HG03521 (cell line): ENCODE data around the gene AP1M1.
"Not testable (repeated sequence)": the region's sequence is repeated elsewhere in the genome, so short reads cannot be mapped to it uniquely, and the experiment has no call there.

Source experiments
- ATAC-seq: cut with Tn5 transposase; IDR thresholded peaks from one replicate; pipeline ENCODE4 v1.9.1; 2021; ENCODE audit warnings: mild to moderate bottlenecking, moderate library complexity; ENCODE audit not compliant: unreplicated experiment

AP1M1 gene

GRCh38 chr19:16260812-16261161, 63.1 kb downstream of the AP1M1 start:
- no peak for ATAC-seq

GRCh38 chr19:16261584-16262368, 64.1 kb downstream of the AP1M1 start:
- no peak for ATAC-seq

- ATAC-seq: no peak
These were observed 64.9 kb downstream of the AP1M1 start for GRCh38 chr19:16262618-16263017.

DNA sequence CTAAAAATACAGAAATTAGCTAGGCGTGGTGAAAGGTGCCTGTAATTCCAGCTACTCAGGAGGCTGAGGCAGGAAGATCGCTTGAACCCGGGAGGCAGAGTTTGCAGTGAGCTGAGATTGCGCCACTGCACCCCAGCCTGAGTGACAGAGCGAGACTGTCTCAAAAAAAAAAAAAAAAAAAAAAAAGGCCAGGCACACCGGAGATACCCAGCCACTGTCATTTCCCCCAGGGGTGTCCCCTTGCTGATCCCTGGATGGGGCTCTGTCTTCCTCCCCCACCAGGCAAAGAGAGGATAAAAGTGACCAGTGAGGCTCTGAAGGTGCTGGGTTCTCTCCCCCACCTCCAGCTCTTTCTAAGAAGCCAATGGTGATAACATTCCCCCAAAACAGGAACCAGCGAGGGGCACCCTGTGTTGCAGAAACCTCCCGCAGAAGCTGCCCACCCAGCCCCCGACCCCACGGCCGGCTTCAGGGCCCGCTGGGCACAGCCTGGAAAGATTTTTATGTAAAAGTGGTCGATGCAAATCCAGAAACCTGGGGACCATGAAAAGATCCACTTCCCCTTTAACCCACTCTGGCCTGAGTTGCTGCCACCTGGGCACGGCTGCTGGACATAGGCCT, 65.5 kb downstream of the AP1M1 start:
- ATAC-seq: no peak

- no peak for ATAC-seq
These were observed 67.5 kb downstream of the AP1M1 start for GRCh38 chr19:16265205-16265604.

DNA sequence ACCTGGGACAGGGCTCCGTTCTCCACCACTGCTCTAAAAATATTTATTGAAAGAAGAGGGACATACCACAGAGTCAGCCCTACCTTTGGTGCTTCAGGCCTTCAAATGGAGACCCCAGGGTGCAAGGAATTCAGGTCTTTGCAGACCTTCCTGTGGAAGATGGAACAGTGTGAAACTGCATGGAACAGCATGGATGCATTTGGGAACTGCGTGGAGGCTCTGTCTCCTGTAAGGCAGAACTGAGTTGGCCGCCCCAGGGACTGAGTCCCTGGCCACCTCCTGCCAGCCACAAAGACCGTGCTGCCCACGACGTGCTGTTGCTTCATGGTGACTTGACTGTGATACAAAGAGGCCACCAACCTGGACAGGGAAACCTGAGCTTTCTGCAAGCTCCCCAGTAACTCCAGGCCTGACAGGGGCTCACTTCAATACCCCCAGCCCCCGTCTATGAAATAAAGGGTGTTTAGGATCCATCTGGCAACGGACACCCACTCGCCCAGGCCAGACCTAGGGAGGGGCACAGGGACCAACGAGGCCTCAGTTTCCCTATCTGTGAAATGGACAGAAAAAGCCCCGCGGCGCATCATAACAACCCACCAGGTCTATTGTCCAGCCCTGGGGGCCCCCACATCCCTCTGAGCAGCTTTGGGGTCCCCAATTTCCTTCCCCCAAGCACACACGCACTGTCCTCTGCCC, 68.3 kb downstream of the AP1M1 start:
- no peak for ATAC-seq

GRCh38 chr19:16266586-16266942, 68.9 kb downstream of the AP1M1 start:
- no peak for ATAC-seq

DNA sequence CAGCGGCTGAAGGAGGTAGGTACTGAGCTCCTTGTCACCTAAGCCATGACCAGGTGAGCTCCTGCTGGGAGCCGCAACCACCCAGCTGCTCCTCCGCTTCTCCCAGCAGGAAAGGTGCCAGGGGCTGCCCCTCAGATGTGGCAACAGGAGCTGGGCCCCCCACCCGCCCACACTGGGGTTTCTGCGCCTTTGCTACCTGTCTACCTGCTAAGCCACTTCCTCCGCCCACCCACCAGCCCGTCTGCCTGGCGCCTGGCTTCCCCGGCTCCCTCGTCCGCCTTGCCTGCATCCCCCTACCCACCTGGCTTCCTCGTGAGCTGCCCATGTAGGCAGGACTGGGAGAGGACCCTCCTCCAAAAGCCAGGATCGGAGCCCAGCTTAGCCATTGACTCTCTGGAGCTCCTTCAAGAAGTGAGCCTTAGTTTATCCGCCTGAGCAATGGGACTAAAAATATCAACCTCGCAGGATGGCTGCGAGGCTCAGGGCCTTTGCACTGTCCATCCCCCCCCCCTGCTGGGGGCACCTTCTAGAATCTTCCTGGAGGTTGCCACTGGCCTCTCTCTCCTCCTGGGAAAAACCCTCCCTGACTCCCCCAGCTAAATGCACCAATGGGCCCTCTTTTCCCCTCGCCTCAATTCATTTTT, 71.1 kb downstream of the AP1M1 start:
- no peak for ATAC-seq

GRCh38 chr19:16272945-16273344, 75.2 kb downstream of the AP1M1 start:
- ATAC-seq: no peak

DNA sequence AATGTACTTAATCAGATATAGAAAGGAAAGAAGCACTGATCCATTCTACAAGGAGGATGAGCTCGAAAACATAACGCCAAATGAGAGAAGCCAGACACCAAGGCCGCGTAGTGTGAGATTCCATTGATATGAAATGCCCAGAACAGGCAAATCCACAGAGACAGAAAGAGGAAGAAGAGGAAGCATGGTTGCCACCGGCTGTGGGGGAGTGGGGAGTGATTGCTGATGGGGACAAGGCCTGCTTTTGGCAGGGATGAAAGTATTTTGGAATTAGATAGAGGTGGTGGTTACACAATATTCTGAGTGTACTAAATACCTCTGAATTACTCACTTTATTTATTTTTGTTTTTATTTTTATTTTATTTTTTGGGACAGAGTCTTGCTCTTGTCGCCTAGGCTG, 76.7 kb downstream of the AP1M1 start:
- ATAC-seq: no peak

DNA sequence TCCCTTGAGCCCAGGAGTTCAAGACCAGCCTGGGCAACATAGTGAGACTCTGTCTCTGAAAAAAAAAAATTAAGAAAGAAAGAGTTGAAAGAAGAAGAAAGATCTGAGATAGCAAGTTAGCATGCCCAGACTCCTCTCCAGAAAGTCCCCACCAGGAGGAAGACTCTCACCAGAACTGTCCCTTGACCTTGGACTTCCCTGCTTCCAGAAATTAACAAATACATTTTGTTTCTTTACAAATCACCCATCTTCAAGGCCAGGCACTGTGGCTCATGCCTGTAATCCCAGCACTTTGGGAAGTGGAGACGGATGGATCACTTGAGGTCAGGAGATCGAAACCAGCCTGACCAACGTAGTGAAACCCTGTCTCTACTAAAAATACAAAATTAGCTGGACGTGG, 82.6 kb downstream of the AP1M1 start:
- no peak for ATAC-seq

GRCh38 chr19:16281743-16282142, 84.0 kb downstream of the AP1M1 start:
- no peak for ATAC-seq

DNA sequence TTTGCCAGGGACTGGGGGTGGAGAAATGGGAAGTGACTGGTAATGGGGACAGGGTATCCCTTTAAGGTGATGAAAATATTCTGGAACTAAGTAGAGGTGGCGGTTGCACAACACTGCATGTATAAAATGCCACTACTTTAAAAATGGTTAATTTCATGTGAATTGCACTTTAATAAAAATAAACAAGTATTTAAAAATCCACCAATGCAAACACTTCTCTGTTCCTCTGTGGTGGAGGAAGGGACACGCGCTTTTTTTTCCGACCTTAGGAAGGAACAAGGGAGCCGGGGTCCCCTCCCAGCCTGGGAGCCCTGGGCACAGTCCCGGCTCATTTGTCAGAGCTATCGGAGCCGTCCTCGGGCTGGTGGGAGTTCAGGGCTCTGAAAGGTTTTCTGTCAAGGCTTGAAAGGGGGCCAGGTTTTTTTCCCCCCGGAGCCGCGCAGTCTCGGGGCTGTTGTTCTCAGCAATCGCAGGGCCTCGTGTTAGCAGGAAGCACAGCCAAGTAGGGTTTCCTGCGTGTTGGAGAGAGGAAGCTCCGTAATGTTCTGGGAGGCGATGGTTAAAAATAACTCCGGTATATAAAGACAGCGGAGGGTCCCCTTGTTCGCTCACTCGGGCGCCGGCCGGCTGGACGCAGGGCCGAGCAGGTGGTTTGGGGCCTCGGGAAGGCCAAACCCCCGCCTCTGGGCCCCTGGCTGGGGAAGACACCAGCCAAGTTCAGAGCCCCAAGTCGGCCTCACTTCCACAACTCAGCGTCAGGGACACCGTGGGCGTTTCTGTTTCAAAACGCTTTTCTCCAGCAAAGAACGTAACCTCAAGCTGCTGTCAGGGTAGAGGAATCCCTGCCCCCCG, 85.7 kb downstream of the AP1M1 start:
- ATAC-seq: no peak

GRCh38 chr19:16284505-16284904, 86.8 kb downstream of the AP1M1 start:
- no peak for ATAC-seq

- not testable (repeated sequence) for ATAC-seq
These were observed 87.4 kb downstream of the AP1M1 start for GRCh38 chr19:16285079-16285478.

DNA sequence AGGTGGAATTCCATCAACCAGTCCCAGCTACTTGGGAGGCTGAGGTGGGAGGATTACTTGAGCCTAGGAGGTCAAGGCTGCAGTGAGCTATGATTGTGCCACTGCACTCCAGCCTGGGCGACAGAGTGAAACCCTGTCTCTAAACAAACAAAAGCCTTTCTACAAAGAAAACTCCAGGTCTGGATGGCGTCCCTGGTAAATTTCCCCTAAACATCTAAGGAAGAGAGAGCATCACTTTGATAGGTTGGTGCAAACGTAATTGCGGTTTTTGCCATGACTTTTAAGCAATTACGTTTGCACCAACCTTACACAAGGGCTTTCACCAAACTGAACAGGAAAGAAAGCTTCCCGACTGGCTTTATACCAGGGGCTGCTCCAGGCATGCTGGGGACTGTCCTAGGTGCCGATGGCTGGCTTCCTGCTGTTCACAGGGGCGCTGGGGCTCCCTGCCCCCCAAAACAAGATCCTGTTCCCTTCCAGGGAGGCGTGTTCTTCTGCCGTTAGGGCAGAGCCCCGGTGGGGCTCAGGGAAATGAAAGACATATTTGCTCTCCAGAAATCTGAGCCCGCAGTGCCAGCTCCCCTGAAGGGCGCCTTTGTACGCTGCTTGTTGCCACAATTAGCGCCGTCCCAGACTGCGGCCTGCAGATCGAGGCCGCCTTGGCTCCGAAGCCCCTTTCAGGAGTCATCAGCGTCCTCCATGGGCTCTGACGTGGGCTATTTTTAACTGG, 88.2 kb downstream of the AP1M1 start:
- ATAC-seq: no peak

DNA sequence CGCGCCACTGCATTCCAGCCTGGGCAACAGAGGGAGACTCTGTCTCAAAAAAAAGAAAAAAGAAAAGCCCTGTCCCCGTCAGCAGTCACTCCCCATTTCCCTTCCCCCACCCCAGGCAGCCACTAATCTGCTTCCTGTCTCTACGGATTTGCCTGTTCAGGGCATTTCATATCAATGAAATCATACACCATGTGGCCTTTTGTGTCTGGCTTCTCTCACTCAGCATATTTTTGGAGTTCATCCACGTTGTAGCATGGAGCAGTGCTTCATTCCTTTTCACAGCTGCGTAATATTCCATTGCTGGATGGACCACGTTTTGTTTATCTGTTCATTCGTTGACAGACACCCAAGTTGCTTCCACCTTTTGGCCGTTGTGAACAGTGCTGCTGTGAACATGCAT, 90.8 kb downstream of the AP1M1 start:
- no peak for ATAC-seq

DNA sequence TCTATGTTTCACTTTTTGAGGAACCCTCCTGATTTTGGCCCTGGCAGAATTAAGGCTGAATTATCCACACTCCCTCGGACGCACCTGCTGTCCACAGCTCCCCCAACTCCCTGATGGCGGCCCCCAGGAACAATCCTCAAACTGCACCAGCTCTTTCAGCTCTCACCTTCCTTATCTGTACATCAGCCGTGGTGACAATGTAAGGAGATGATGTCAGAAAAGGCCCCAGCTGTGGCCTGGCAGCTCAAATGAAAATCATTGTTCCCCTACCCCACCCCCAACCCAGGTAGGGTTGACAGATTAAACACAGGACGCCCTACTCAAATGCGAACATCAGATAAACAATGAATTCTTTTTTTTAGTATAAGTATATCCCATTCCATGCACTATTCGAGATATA, 91.9 kb downstream of the AP1M1 start:
- ATAC-seq: no peak

DNA sequence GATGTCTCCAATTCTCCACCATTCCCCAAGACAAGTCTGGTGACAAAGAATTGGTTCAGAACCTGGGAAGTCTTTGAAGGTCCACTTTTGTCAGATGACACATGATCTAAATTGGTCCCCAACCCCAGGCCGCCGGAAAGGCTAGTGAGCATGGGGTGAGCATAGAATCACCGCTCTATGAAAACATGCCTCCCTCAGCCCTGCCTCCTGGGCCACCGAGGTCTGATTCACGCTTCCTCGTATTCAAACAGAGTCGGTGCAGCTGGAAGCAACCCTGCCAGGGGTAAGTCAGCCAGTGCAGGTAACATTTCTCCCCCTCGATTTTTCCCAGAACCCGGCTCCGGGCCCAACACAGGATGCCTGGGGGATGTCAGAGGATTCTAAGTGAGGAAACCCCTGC, 93.0 kb downstream of the AP1M1 start:
- no peak for ATAC-seq
